Fibroblast of lung (primary cell): Measurements from ENCODE around the gene SHROOM3. TPM values are rescaled to one million over a fixed set of nuclear protein-coding genes. Genes with fewer than 3 reads are reported as not detected.

Source experiments
- DNase-seq, 2 donors: peaks; one replicate each; pipeline versions ENCODE4 v3.0.0 to v3.0.0-alpha.2; 2010; ENCODE audit warnings: low read depth in 2 of 2
- H2AFZ ChIP-seq: 2 replicates; pipeline ENCODE4 v1.5.1; 2012; ENCODE audit warnings: low read length, control low read depth, inconsistent platforms
- H3K27ac ChIP-seq: 2 replicates; pipeline ENCODE4 v1.5.1; 2011; ENCODE audit warnings: low read length, control low read depth; ENCODE audit not compliant: insufficient read depth
- H3K27me3 ChIP-seq: 2 replicates; pipeline ENCODE4 v1.5.1; 2011; ENCODE audit warnings: mild to moderate bottlenecking, low read length; ENCODE audit not compliant: control insufficient read depth, insufficient read depth
- H3K36me3 ChIP-seq: 2 replicates; pipeline ENCODE4 v1.5.1; 2011; ENCODE audit warnings: low read length; ENCODE audit not compliant: control insufficient read depth, insufficient read depth
- H3K4me1 ChIP-seq: 2 replicates; pipeline ENCODE4 v1.5.1; 2011; ENCODE audit warnings: low read length; ENCODE audit not compliant: control insufficient read depth, insufficient read depth; ENCODE audit errors: extremely low read depth
- H3K4me2 ChIP-seq: 2 replicates; pipeline ENCODE4 v1.5.1; 2011; ENCODE audit warnings: low read length, control low read depth; ENCODE audit not compliant: insufficient read depth; ENCODE audit errors: extremely low read depth
- H3K4me3 ChIP-seq, 4 experiments: fragments of 200-600 bp in 1 of 4; sonication (generic) in 1 of 4; replicated peaks in 1 of 4; 2 replicates each; pipeline ENCODE4 v1.5.1; 2011 to 2016; ENCODE audit warnings: low read length in 4 of 4, low read depth in 3 of 4, mild to moderate bottlenecking in 3 of 4, control low read depth in 2 of 4, inconsistent platforms in 1 of 4, mixed read lengths in 1 of 4; ENCODE audit not compliant: insufficient read depth in 1 of 4; ENCODE audit errors: control extremely low read depth in 1 of 4
- H3K79me2 ChIP-seq: 2 replicates; pipeline ENCODE4 v1.5.1; 2012; ENCODE audit warnings: mild to moderate bottlenecking, low read length, inconsistent platforms; ENCODE audit not compliant: control insufficient read depth, insufficient read depth
- H3K9ac ChIP-seq: 2 replicates; pipeline ENCODE4 v1.5.1; 2011; ENCODE audit warnings: mild to moderate bottlenecking, low read length, control low read depth; ENCODE audit not compliant: insufficient read depth
- H3K9me3 ChIP-seq: 2 replicates; pipeline ENCODE4 v1.5.1; 2012; ENCODE audit warnings: low read depth, low read length; ENCODE audit not compliant: control insufficient read depth, insufficient read depth
- H4K20me1 ChIP-seq: 2 replicates; pipeline ENCODE4 v1.5.1; 2011; ENCODE audit warnings: low read length; ENCODE audit not compliant: control insufficient read depth, insufficient read depth; ENCODE audit errors: extremely low read depth
- CTCF ChIP-seq, 2 donors: IDR thresholded peaks in 1 of 2; conservative IDR thresholded peaks in 1 of 2; 1 replicate in 1 of 2; 2 replicates in 1 of 2; pipeline ENCODE4 v1.5.1; 2011 to 2012; ENCODE audit warnings: low read length in 2 of 2, control low read depth in 1 of 2, inconsistent platforms in 1 of 2, low read depth in 1 of 2, mild to moderate bottlenecking in 1 of 2
- EZH2 ChIP-seq: IDR thresholded peaks from 2 replicates; pipeline ENCODE4 v1.5.1; 2012; ENCODE audit warnings: low read length, control low read depth, mild to moderate bottlenecking; ENCODE audit errors: missing control alignments
- polyA plus RNA-seq, 2 donors: library from polyadenylated mRNA; depleted of rRNA in 1 of 2; stranded (reverse) in 1 of 2; unstranded in 1 of 2; fragments of >200 nt; gene quantifications; 2 replicates each; pipeline ENCODE4 v1.2.1, GENCODE V29; 2011 to 2012; ENCODE audit warnings: missing spikeins in 1 of 2
- total RNA-seq: library from RNA; depleted of rRNA; stranded (reverse); fragments of >200 nt; gene quantifications from 2 replicates; pipeline ENCODE4 v1.2.1, GENCODE V29; 2014

SHROOM3 gene
- total and polyA plus RNA-seq, 2 donors (not counting 1 experiment from before 2014, with no cell fraction given): 9.9 to 23.9 TPM

GRCh38 chr4:76831711-76832373, 396.8 kb downstream of the SHROOM3 start:
- Histone ChIP-seq H3K4me2 (no peak overlapping the region), H3K36me3 (no peaks in the 10 kb centered on the region), H3K4me3 (no peak overlapping the region), H3K27me3 (no peaks in the 10 kb centered on the region), H3K27ac (peak overlapping the region; percentile 71), H2AFZ (peak overlapping the region; percentile 96), H3K9me3 (no peaks in the 10 kb centered on the region), H4K20me1 (no peaks in the 10 kb centered on the region), H3K79me2 (no peaks in the 10 kb centered on the region), H3K4me1 (peaks cover 10% of the 10 kb centered on the region), H3K9ac (no peak overlapping the region)
- TF ChIP-seq EZH2 (no peak), CTCF (conservative IDR thresholded peaks at IDR 0.05 in 1 of 2, IDR thresholded peaks at IDR 0.05 in 1 of 2; ENCODE audit: low read depth in 1 of 2, low read length in 2 of 2) (no peak)
- peak in 1 of 2 donors; percentile 28 for DNase-seq

Other genes with a start within 250 kb of the SHROOM3 start
- 266 and 365 TPM in 2 replicates for gene SCARB2, start 221.4 kb upstream of the SHROOM3 start, total RNA-seq
- 149 and 195 TPM in 2 replicates for gene SCARB2, start 221.4 kb upstream of the SHROOM3 start, polyA plus RNA-seq
- gene FAM47E, start 183.5 kb upstream of the SHROOM3 start, total RNA-seq: 0.99 and 1.0 TPM in 2 replicates
- 0.03 and 0.12 TPM in 2 replicates for gene FAM47E, start 183.5 kb upstream of the SHROOM3 start, polyA plus RNA-seq
- gene STBD1, start 128.5 kb upstream of the SHROOM3 start, total RNA-seq: 10.8 and 17.5 TPM in 2 replicates
- gene STBD1, start 128.5 kb upstream of the SHROOM3 start, polyA plus RNA-seq: 1.7 and 3.1 TPM in 2 replicates
- 1.3 and 1.5 TPM in 2 replicates for gene CCDC158, start 14.1 kb upstream of the SHROOM3 start, total RNA-seq
- 0.05 and 0.15 TPM in 2 replicates for gene CCDC158, start 14.1 kb upstream of the SHROOM3 start, polyA plus RNA-seq